GM20000 (cell line): ENCODE results near the gene LACTBL1.
"Not testable (repeated sequence)": the region's sequence is repeated elsewhere in the genome, so short reads cannot be mapped to it uniquely, and the experiment has no call there.

Experiments
- DNase-seq: peaks from one replicate; pipeline ENCODE4 v3.0.0; 2012; ENCODE audit warnings: low spot score
- CTCF ChIP-seq: IDR thresholded peaks from 2 replicates; pipeline ENCODE4 v1.5.1; 2012; ENCODE audit warnings: mild to moderate bottlenecking, control low read depth; ENCODE audit errors: extremely low read depth, missing control alignments

The LACTBL1 gene

GRCh38 chr1:23008901-23009300 lies 36.2 kb upstream of the LACTBL1 start:
- TF ChIP-seq CTCF, result no peak
- no peak for DNase-seq

GRCh38 chr1:23007106-23007505 lies 34.4 kb upstream of the LACTBL1 start:
- TF ChIP-seq CTCF, result no peak
- no peak for DNase-seq

- DNase-seq, result not testable (repeated sequence)
Measured at GRCh38 chr1:23004769-23005168, 32.1 kb upstream of the LACTBL1 start.

GRCh38 chr1:23004112-23004511 lies 31.4 kb upstream of the LACTBL1 start:
- TF ChIP-seq CTCF, result no peak
- DNase-seq, result no peak

- DNase-seq, result not testable (repeated sequence)
Measured at GRCh38 chr1:23002218-23002617, 29.6 kb upstream of the LACTBL1 start.

GRCh38 chr1:23000133-23000532 lies 27.5 kb upstream of the LACTBL1 start:
- DNase-seq, result not testable (repeated sequence)

- DNase-seq, result not testable (repeated sequence)
Measured at GRCh38 chr1:22997528-22997927, 24.9 kb upstream of the LACTBL1 start.

GRCh38 chr1:22995774-22996173 lies 23.1 kb upstream of the LACTBL1 start:
- TF ChIP-seq CTCF, result no peak
- DNase-seq, result no peak

- DNase-seq, result not testable (repeated sequence)
Measured at GRCh38 chr1:22993220-22993795, 20.6 kb upstream of the LACTBL1 start.

- DNase-seq, result not testable (repeated sequence)
Measured at GRCh38 chr1:22992384-22992783, 19.7 kb upstream of the LACTBL1 start.

- TF ChIP-seq CTCF, result no peak
- no peak for DNase-seq
Measured at GRCh38 chr1:22983944-22984343, 11.3 kb upstream of the LACTBL1 start.

GRCh38 chr1:22980471-22980790 lies 7.8 kb upstream of the LACTBL1 start:
- DNase-seq, result not testable (repeated sequence)
